HG03095 (cell line): Measurements from ENCODE around the gene FHOD1.

Experiments
- ATAC-seq: cut with Tn5 transposase; IDR thresholded peaks from one replicate; pipeline ENCODE4 v1.9.1; 2021; ENCODE audit warnings: moderate library complexity; ENCODE audit not compliant: unreplicated experiment

The FHOD1 gene

GRCh38 chr16:67236563-67237395 is 10.5 kb downstream of the FHOD1 start:
- ATAC-seq: no peak

GRCh38 chr16:67235816-67236562 is 11.3 kb downstream of the FHOD1 start:
- no peak for ATAC-seq

GRCh38 chr16:67234180-67234597 is 13.1 kb downstream of the FHOD1 start:
- ATAC-seq: no peak

- no peak for ATAC-seq
Observed at GRCh38 chr16:67233596-67233995, 13.7 kb downstream of the FHOD1 start.

GRCh38 chr16:67230809-67231660 is 16.2 kb downstream of the FHOD1 start:
- ATAC-seq: no peak

GRCh38 chr16:67229906-67230808 is 17.1 kb downstream of the FHOD1 start:
- no peak for ATAC-seq

- no peak for ATAC-seq
Observed at GRCh38 chr16:67228905-67229304, 18.4 kb downstream of the FHOD1 start.

GRCh38 chr16:67228034-67228785 is 19.1 kb downstream of the FHOD1 start:
- ATAC-seq: no peak

GRCh38 chr16:67227567-67227921 is 19.7 kb downstream of the FHOD1 start:
- no peak for ATAC-seq

GRCh38 chr16:67226804-67227566 is 20.3 kb downstream of the FHOD1 start, which contains the start of gene TMEM208:
TSS of gene TMEM208 (plus strand) at chr16:67227130. CDS start at chr16:67227219, 89 bp downstream.
- peak; percentile 90 for ATAC-seq

- ATAC-seq: no peak
Observed at GRCh38 chr16:67226295-67226803, 20.9 kb downstream of the FHOD1 start.

GRCh38 chr16:67223992-67224391 is 23.3 kb downstream of the FHOD1 start:
- ATAC-seq: no peak

- no peak for ATAC-seq
Observed at GRCh38 chr16:67216612-67217490, 30.4 kb downstream of the FHOD1 start.

GRCh38 chr16:67215706-67216105 is 31.6 kb downstream of the FHOD1 start:
- ATAC-seq: no peak

GRCh38 chr16:67213197-67214019 is 33.9 kb downstream of the FHOD1 start:
- ATAC-seq: no peak

- no peak for ATAC-seq
Observed at GRCh38 chr16:67212766-67213165, 34.5 kb downstream of the FHOD1 start.

- no peak for ATAC-seq
Observed at GRCh38 chr16:67211674-67212073, 35.6 kb downstream of the FHOD1 start.
